Esophagus mucosa (tissue), 1 donor: Measurements from ENCODE around the gene ALKBH4. TPM values are rescaled to one million over a fixed set of nuclear protein-coding genes. Genes with fewer than 3 reads are reported as not detected.
"Not testable (repeated sequence)": the region's sequence is repeated elsewhere in the genome, so short reads cannot be mapped to it uniquely, and the experiment has no call there.

Experiments
- ATAC-seq: fragments of 200-7000 bp; cut with Tn5 transposase; one replicate; pipeline ENCODE4 v1.9.1; 2020
- total RNA-seq: library from RNA; stranded (reverse); gene quantifications from one replicate; pipeline ENCODE4 v1.2.4, GENCODE V29; 2023
- donor health status: DM: yes; HTN: yes; CAD: no.

The ALKBH4 gene
- total RNA-seq, 1 donor from 2014 or later: 5.7 TPM

- peak; percentile 40 for ATAC-seq
Measured at GRCh38 chr7:102426268-102427018, 38.2 kb downstream of the ALKBH4 start.

GRCh38 chr7:102425639-102426267 is 38.9 kb downstream of the ALKBH4 start:
- ATAC-seq: peak; percentile 56

GRCh38 chr7:102424787-102425218 is 39.9 kb downstream of the ALKBH4 start:
- no peak for ATAC-seq

- ATAC-seq: no peak
Measured at GRCh38 chr7:102424129-102424551, 40.5 kb downstream of the ALKBH4 start.

- no peak for ATAC-seq
Measured at GRCh38 chr7:102421706-102422240, 42.9 kb downstream of the ALKBH4 start.

GRCh38 chr7:102418592-102418991 is 46.1 kb downstream of the ALKBH4 start:
- no peak for ATAC-seq

GRCh38 chr7:102417105-102417504 is 47.6 kb downstream of the ALKBH4 start:
- ATAC-seq: no peak

GRCh38 chr7:102416406-102416805 is 48.3 kb downstream of the ALKBH4 start:
- no peak for ATAC-seq

GRCh38 chr7:102415685-102416225 is 48.9 kb downstream of the ALKBH4 start:
- ATAC-seq: peak; percentile 47

- no peak for ATAC-seq
Measured at GRCh38 chr7:102413611-102414010, 51.1 kb downstream of the ALKBH4 start.

- ATAC-seq: peak; percentile 4
Measured at GRCh38 chr7:102413091-102413490, 51.6 kb downstream of the ALKBH4 start.

- peak; percentile 41 for ATAC-seq
Measured at GRCh38 chr7:102412548-102412947, 52.1 kb downstream of the ALKBH4 start.

GRCh38 chr7:102410918-102411317 is 53.7 kb downstream of the ALKBH4 start:
- ATAC-seq: no peak

- ATAC-seq: peak; percentile 37
Measured at GRCh38 chr7:102410123-102410522, 54.5 kb downstream of the ALKBH4 start.

GRCh38 chr7:102409340-102409739 is 55.3 kb downstream of the ALKBH4 start:
- ATAC-seq: no peak

GRCh38 chr7:102408530-102408929 is 56.1 kb downstream of the ALKBH4 start:
- not testable (repeated sequence) for ATAC-seq

- ATAC-seq: no peak
Measured at GRCh38 chr7:102407910-102408309, 56.8 kb downstream of the ALKBH4 start.

Other genes with a start within 250 kb of the ALKBH4 start
- gene SH2B2, start 178.0 kb downstream of the ALKBH4 start, total RNA-seq: 1.1 TPM
- not detected for gene SPDYE6, start 108.4 kb downstream of the ALKBH4 start, total RNA-seq
- gene PRKRIP1, start 68.5 kb downstream of the ALKBH4 start, total RNA-seq: 9.6 TPM
- 3.1 TPM for gene ORAI2, start 31.3 kb downstream of the ALKBH4 start, total RNA-seq
- 8.7 TPM for gene LRWD1, start 121 bp upstream of the ALKBH4 start, total RNA-seq
- gene POLR2J, start 14.1 kb upstream of the ALKBH4 start, total RNA-seq: 38.5 TPM
- 2.8 TPM for gene RASA4B, start 52.9 kb upstream of the ALKBH4 start, total RNA-seq
- gene UPK3BL2, start 78.8 kb upstream of the ALKBH4 start, total RNA-seq: 88.8 TPM
- not detected for gene SPDYE2, start 86.4 kb upstream of the ALKBH4 start, total RNA-seq
- 13.8 TPM for gene POLR2J3, start 107.7 kb upstream of the ALKBH4 start, total RNA-seq
- gene RASA4, start 151.9 kb upstream of the ALKBH4 start, total RNA-seq: 13.2 TPM
- gene UPK3BL1, start 177.9 kb upstream of the ALKBH4 start, total RNA-seq: 304 TPM
- gene SPDYE2B, start 185.5 kb upstream of the ALKBH4 start, total RNA-seq: not detected
- gene POLR2J2, start 206.8 kb upstream of the ALKBH4 start, total RNA-seq: 3.3 TPM